Measurements from ENCODE around the gene ATP8A2. TPM values are rescaled to one million over a fixed set of nuclear protein-coding genes. Genes with fewer than 3 reads are reported as not detected.

The ATP8A2 gene
- total RNA-seq, 1 donor from 2014 or later: 1.9 TPM

GRCh38 chr13:25752957-25753551, 381.3 kb downstream of the ATP8A2 start:
- intact Hi-C loops (cut with DNase I): no loop called here
- peaks cover 3% of the 10 kb centered on the region for H3K4me1 ChIP-seq
- no peak overlapping the region for H3K4me3 ChIP-seq
- H3K9me3 ChIP-seq: no peaks in the 10 kb centered on the region
- no peak overlapping the region for H3K27ac ChIP-seq
- ATAC-seq (peak; percentile 67), DNase-seq (no peak)
- no peaks in the 10 kb centered on the region for H3K27me3 ChIP-seq
- H3K36me3 ChIP-seq: no peaks in the 10 kb centered on the region
- no peak for TF ChIP-seq CTCF (IDR thresholded peaks at IDR 0.05)

- H3K4me1 ChIP-seq: peaks cover 3% of the 10 kb centered on the region
- no peak for TF ChIP-seq CTCF (IDR thresholded peaks at IDR 0.05)
- no peaks in the 10 kb centered on the region for H3K27me3 ChIP-seq
- ATAC-seq: no peak
- intact Hi-C loops (cut with DNase I): no loop called here
- H3K4me3 ChIP-seq: no peak overlapping the region
- no peak for DNase-seq
- no peaks in the 10 kb centered on the region for H3K9me3 ChIP-seq
- no peak overlapping the region for H3K27ac ChIP-seq
- H3K36me3 ChIP-seq: no peaks in the 10 kb centered on the region
Measured at GRCh38 chr13:25753976-25754375, 382.2 kb downstream of the ATP8A2 start.

- intact Hi-C loops (cut with DNase I): no loop called here
- no peak for DNase-seq
Measured at GRCh38 chr13:25756251-25756650, 384.5 kb downstream of the ATP8A2 start.

GRCh38 chr13:25756912-25757311, 385.1 kb downstream of the ATP8A2 start:
- no peak overlapping the region for H3K4me3 ChIP-seq
- no peak for ATAC-seq
- H3K4me1 ChIP-seq: peaks cover 3% of the 10 kb centered on the region
- no peaks in the 10 kb centered on the region for H3K36me3 ChIP-seq
- TF ChIP-seq CTCF (IDR thresholded peaks at IDR 0.05): no peak
- H3K27ac ChIP-seq: no peak overlapping the region
- H3K27me3 ChIP-seq: no peaks in the 10 kb centered on the region
- H3K9me3 ChIP-seq: no peaks in the 10 kb centered on the region
- no peak for DNase-seq
- intact Hi-C loops (cut with DNase I): no loop called here

More at GRCh38 chr13:25756251-25756650, 384.5 kb downstream of the ATP8A2 start:
- ATAC-seq: no peak
- Histone ChIP-seq H3K9me3 (no peaks in the 10 kb centered on the region), H3K27ac (no peak overlapping the region), H3K4me3 (no peak overlapping the region), H3K27me3 (no peaks in the 10 kb centered on the region), H3K36me3 (no peaks in the 10 kb centered on the region), H3K4me1 (peaks cover 3% of the 10 kb centered on the region)
- no peak for TF ChIP-seq CTCF (IDR thresholded peaks at IDR 0.05)

GRCh38 chr13:25761041-25761440, 389.3 kb downstream of the ATP8A2 start:
- Histone ChIP-seq H3K27me3 (no peaks in the 10 kb centered on the region), H3K4me1 (no peaks in the 10 kb centered on the region), H3K27ac (no peak overlapping the region), H3K9me3 (no peaks in the 10 kb centered on the region), H3K36me3 (no peaks in the 10 kb centered on the region), H3K4me3 (no peak overlapping the region)
- ATAC-seq (no peak), DNase-seq (no peak)
- intact Hi-C loops (cut with DNase I): no loop called here
- TF ChIP-seq CTCF (IDR thresholded peaks at IDR 0.05): no peak

GRCh38 chr13:25762281-25762680, 390.5 kb downstream of the ATP8A2 start:
- Histone ChIP-seq H3K36me3 (no peaks in the 10 kb centered on the region), H3K9me3 (no peaks in the 10 kb centered on the region), H3K4me3 (no peak overlapping the region), H3K27ac (no peak overlapping the region), H3K27me3 (no peaks in the 10 kb centered on the region), H3K4me1 (no peaks in the 10 kb centered on the region)
- no peak for TF ChIP-seq CTCF (IDR thresholded peaks at IDR 0.05)
- DNase-seq: no peak
- intact Hi-C loops (cut with DNase I): no loop called here
- no peak for ATAC-seq

All from upper lobe of right lung (tissue), 1 donor.